Measurements from ENCODE around the gene IL6R. TPM values are rescaled to one million over a fixed set of nuclear protein-coding genes. Genes with fewer than 3 reads are reported as not detected.

The IL6R gene
- 0.08 TPM in 1 of 2 replicates, not detected in the other for polyA plus RNA-seq

GRCh38 chr1:154404984-154405746, at the start of gene IL6R:
TSS of gene IL6R (plus strand) at chr1:154405343. CDS start at chr1:154405630, 287 bp downstream.

GRCh38 chr1:154502066-154502743, 97.1 kb downstream of the IL6R start, which contains the start of the genes SHE and TDRD10:
TSS of gene SHE (minus strand) at chr1:154502412. CDS start at chr1:154502026, 386 bp downstream.
TSS of gene TDRD10 (plus strand) at chr1:154502219. CDS start at chr1:154506904, 4,685 bp downstream.

Other genes with a start within 250 kb of the IL6R start
- 83.3 and 111 TPM in 2 replicates for gene TPM3, start 213.2 kb upstream of the IL6R start, polyA plus RNA-seq
- gene CFAP141, start 199.0 kb upstream of the IL6R start, polyA plus RNA-seq: not detected in 2 replicates
- gene UBAP2L, start 184.4 kb upstream of the IL6R start, polyA plus RNA-seq: 32.3 and 44.5 TPM in 2 replicates
- gene HAX1, start 132.7 kb upstream of the IL6R start, polyA plus RNA-seq: 138 and 143 TPM in 2 replicates
- not detected in 2 replicates for gene AQP10, start 84.2 kb upstream of the IL6R start, polyA plus RNA-seq
- 2.0 and 2.6 TPM in 2 replicates for gene ATP8B2, start 79.8 kb upstream of the IL6R start, polyA plus RNA-seq
- not detected in 2 replicates for gene TDRD10, start 96.9 kb downstream of the IL6R start, polyA plus RNA-seq
- not detected in 2 replicates for gene SHE, start 97.1 kb downstream of the IL6R start, polyA plus RNA-seq
- 52.2 and 56.9 TPM in 2 replicates for gene UBE2Q1, start 153.3 kb downstream of the IL6R start, polyA plus RNA-seq
- gene CHRNB2, start 162.4 kb downstream of the IL6R start, polyA plus RNA-seq: 3.7 and 5.9 TPM in 2 replicates
- 19.5 and 25.8 TPM in 2 replicates for gene ADAR, start 202.8 kb downstream of the IL6R start, polyA plus RNA-seq

All from Purkinje cell (primary cell).